ENCODE data around the gene SFT2D3.

DNA sequence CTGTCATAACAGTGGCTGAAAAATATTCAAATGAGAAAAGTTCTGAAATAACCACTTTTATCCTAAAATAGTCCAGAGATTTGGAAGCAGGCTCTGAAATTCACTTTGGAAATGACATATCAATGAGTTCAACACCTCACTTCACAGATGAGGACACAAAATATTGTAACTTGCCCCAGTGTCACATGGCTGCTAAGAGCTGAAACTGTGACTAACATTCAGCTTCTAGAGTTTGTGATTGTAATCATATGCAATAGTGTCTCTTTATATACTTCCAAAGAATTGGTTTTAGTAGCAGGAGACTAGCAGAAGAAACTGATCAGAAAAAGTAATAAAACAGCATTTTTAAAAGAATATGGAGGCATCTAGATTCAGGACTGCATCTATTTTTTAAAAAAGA lies 52.1 kb downstream of the SFT2D3 start:
- TF ChIP-seq, protein P1, sequence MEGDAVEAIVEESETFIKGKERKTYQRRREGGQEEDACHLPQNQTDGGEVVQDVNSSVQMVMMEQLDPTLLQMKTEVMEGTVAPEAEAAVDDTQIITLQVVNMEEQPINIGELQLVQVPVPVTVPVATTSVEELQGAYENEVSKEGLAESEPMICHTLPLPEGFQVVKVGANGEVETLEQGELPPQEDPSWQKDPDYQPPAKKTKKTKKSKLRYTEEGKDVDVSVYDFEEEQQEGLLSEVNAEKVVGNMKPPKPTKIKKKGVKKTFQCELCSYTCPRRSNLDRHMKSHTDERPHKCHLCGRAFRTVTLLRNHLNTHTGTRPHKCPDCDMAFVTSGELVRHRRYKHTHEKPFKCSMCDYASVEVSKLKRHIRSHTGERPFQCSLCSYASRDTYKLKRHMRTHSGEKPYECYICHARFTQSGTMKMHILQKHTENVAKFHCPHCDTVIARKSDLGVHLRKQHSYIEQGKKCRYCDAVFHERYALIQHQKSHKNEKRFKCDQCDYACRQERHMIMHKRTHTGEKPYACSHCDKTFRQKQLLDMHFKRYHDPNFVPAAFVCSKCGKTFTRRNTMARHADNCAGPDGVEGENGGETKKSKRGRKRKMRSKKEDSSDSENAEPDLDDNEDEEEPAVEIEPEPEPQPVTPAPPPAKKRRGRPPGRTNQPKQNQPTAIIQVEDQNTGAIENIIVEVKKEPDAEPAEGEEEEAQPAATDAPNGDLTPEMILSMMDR (IDR thresholded peaks at IDR 0.05; ENCODE audit: low read depth, low read length, missing input control): no peak
- no peak for TF ChIP-seq FOXA1 (IDR thresholded peaks at IDR 0.05)
- TF ChIP-seq, protein P2, sequence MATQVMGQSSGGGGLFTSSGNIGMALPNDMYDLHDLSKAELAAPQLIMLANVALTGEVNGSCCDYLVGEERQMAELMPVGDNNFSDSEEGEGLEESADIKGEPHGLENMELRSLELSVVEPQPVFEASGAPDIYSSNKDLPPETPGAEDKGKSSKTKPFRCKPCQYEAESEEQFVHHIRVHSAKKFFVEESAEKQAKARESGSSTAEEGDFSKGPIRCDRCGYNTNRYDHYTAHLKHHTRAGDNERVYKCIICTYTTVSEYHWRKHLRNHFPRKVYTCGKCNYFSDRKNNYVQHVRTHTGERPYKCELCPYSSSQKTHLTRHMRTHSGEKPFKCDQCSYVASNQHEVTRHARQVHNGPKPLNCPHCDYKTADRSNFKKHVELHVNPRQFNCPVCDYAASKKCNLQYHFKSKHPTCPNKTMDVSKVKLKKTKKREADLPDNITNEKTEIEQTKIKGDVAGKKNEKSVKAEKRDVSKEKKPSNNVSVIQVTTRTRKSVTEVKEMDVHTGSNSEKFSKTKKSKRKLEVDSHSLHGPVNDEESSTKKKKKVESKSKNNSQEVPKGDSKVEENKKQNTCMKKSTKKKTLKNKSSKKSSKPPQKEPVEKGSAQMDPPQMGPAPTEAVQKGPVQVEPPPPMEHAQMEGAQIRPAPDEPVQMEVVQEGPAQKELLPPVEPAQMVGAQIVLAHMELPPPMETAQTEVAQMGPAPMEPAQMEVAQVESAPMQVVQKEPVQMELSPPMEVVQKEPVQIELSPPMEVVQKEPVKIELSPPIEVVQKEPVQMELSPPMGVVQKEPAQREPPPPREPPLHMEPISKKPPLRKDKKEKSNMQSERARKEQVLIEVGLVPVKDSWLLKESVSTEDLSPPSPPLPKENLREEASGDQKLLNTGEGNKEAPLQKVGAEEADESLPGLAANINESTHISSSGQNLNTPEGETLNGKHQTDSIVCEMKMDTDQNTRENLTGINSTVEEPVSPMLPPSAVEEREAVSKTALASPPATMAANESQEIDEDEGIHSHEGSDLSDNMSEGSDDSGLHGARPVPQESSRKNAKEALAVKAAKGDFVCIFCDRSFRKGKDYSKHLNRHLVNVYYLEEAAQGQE (IDR thresholded peaks at IDR 0.05): no peak
- no peak for TF ChIP-seq EGR1 (IDR thresholded peaks at IDR 0.05; ENCODE audit: low read depth in 2 of 2)
- TF ChIP-seq, protein P3, sequence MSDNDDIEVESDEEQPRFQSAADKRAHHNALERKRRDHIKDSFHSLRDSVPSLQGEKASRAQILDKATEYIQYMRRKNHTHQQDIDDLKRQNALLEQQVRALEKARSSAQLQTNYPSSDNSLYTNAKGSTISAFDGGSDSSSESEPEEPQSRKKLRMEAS (IDR thresholded peaks at IDR 0.05): no peak
- TF ChIP-seq, protein P4, sequence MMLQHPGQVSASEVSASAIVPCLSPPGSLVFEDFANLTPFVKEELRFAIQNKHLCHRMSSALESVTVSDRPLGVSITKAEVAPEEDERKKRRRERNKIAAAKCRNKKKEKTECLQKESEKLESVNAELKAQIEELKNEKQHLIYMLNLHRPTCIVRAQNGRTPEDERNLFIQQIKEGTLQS (IDR thresholded peaks at IDR 0.05): no peak
- TF ChIP-seq SP1 (IDR thresholded peaks at IDR 0.05): no peak
- TF ChIP-seq TAF1 (conservative IDR thresholded peaks at IDR 0.05): no peak
- no peak for TF ChIP-seq GABPA (IDR thresholded peaks at IDR 0.05 in 1 of 2, conservative IDR thresholded peaks at IDR 0.05 in 1 of 2)
- no peak for TF ChIP-seq FOXA2 (IDR thresholded peaks at IDR 0.05)
- TF ChIP-seq RAD21 (IDR thresholded peaks at IDR 0.05): no peak
- TF ChIP-seq JUND (IDR thresholded peaks at IDR 0.05): no peak
